GM06990 (cell line): Measurements from ENCODE around the gene IGSF23.
"Not testable (repeated sequence)": the region's sequence is repeated elsewhere in the genome, so short reads cannot be mapped to it uniquely, and the experiment has no call there.

ENCODE experiments used
- DNase-seq: peaks from one replicate; pipeline ENCODE4 v3.0.0-alpha.2; 2011; ENCODE audit not compliant: insufficient read length; ENCODE audit errors: extremely low read depth
- H3K27me3 ChIP-seq: replicated peaks from 2 replicates; pipeline ENCODE4 v1.6.0; 2011; ENCODE audit warnings: low read length; ENCODE audit not compliant: control insufficient read depth, insufficient read depth
- H3K36me3 ChIP-seq: 2 replicates; pipeline ENCODE4 v1.5.1; 2011; ENCODE audit warnings: low read length; ENCODE audit not compliant: control insufficient read depth, insufficient read depth
- H3K4me3 ChIP-seq: replicated peaks from 2 replicates; pipeline ENCODE4 v1.5.1; 2011; ENCODE audit warnings: low read depth, mild to moderate bottlenecking, control low read depth, low read length
- CTCF ChIP-seq: IDR thresholded peaks from 2 replicates; pipeline ENCODE4 v1.5.1; 2011; ENCODE audit warnings: low read length, control low read depth, mild to moderate bottlenecking, inconsistent platforms; ENCODE audit not compliant: insufficient read depth, poor library complexity, severe bottlenecking

Gene IGSF23

GRCh38 chr19:44604241-44604640, 9.1 kb upstream of the IGSF23 start:
- TF ChIP-seq CTCF, result no peak
- DNase-seq, result no peak
- Histone ChIP-seq H3K4me3 (no peak overlapping the region), H3K36me3 (no peaks in the 10 kb centered on the region), H3K27me3 (no peaks in the 10 kb centered on the region)

- TF ChIP-seq CTCF, result no peak
- H3K4me3 ChIP-seq, result no peak overlapping the region
- H3K27me3 ChIP-seq, result no peaks in the 10 kb centered on the region
- H3K36me3 ChIP-seq, result no peaks in the 10 kb centered on the region
- DNase-seq, result no peak
Observed at GRCh38 chr19:44605547-44605946, 7.8 kb upstream of the IGSF23 start.

- TF ChIP-seq CTCF, result no peak
- Histone ChIP-seq H3K27me3 (no peaks in the 10 kb centered on the region), H3K36me3 (no peaks in the 10 kb centered on the region), H3K4me3 (no peak overlapping the region)
- DNase-seq, result no peak
Observed at GRCh38 chr19:44607049-44607448, 6.3 kb upstream of the IGSF23 start.

GRCh38 chr19:44607917-44608316, 5.4 kb upstream of the IGSF23 start:
- no peak for DNase-seq
- H3K36me3 ChIP-seq, result no peaks in the 10 kb centered on the region
- H3K4me3 ChIP-seq, result no peak overlapping the region
- no peaks in the 10 kb centered on the region for H3K27me3 ChIP-seq
- no peak for TF ChIP-seq CTCF

- no peaks in the 10 kb centered on the region for H3K36me3 ChIP-seq
- H3K4me3 ChIP-seq, result no peak overlapping the region
- no peaks in the 10 kb centered on the region for H3K27me3 ChIP-seq
- TF ChIP-seq CTCF, result no peak
- DNase-seq, result no peak
Observed at GRCh38 chr19:44608391-44608821, 5.0 kb upstream of the IGSF23 start.

GRCh38 chr19:44609219-44609618, 4.1 kb upstream of the IGSF23 start:
- Histone ChIP-seq H3K27me3 (no peaks in the 10 kb centered on the region), H3K36me3 (no peaks in the 10 kb centered on the region), H3K4me3 (no peak overlapping the region)
- no peak for TF ChIP-seq CTCF
- no peak for DNase-seq

- DNase-seq, H3K27me3 ChIP-seq, H3K36me3 ChIP-seq, H3K4me3 ChIP-seq: not testable (repeated sequence)
Observed at GRCh38 chr19:44610497-44610896, 2.9 kb upstream of the IGSF23 start.
